ENCODE measurements around the gene B4GALT1. TPM values are rescaled to one million over a fixed set of nuclear protein-coding genes. Genes with fewer than 3 reads are reported as not detected.

The B4GALT1 gene, protein sequence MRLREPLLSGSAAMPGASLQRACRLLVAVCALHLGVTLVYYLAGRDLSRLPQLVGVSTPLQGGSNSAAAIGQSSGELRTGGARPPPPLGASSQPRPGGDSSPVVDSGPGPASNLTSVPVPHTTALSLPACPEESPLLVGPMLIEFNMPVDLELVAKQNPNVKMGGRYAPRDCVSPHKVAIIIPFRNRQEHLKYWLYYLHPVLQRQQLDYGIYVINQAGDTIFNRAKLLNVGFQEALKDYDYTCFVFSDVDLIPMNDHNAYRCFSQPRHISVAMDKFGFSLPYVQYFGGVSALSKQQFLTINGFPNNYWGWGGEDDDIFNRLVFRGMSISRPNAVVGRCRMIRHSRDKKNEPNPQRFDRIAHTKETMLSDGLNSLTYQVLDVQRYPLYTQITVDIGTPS
- total RNA-seq: 10 to 100 TPM; 57.6 to 76.1 TPM

- peaks cover 0 to 49% of the 10 kb centered on the region in 2 donors for H3K4me1 ChIP-seq
- TF ChIP-seq CTCF (IDR thresholded peaks at IDR 0.05): peak in 1 of 2 donors; percentile 3
Measured at GRCh38 chr9:33167084-33167971, at the start of gene B4GALT1. TSS of gene B4GALT1 (minus strand) at chr9:33167336. CDS start at chr9:33167169, 167 bp downstream.

GRCh38 chr9:33211695-33212393, 44.7 kb upstream of the B4GALT1 start:
- DNase-seq (ENCODE audit: low spot score): no peak
- Histone ChIP-seq H3K27me3 (no peaks in the 10 kb centered on the region), H3K9me3 (no peaks in the 10 kb centered on the region), H3K36me3 (no peaks in the 10 kb centered on the region), H3K4me3 (no peak overlapping the region), H3K27ac (no peak overlapping the region), H3K4me1 (no peaks in the 10 kb centered on the region)
- no peak for TF ChIP-seq CTCF (IDR thresholded peaks at IDR 0.05)

More at GRCh38 chr9:33167084-33167971, at the start of gene B4GALT1:
- Histone ChIP-seq H3K36me3 (no peaks in the 10 kb centered on the region), H3K4me3 (peak within 1 kb of the TSS; percentile 79 to 92), H3K9me3 (no peaks in the 10 kb centered on the region), H3K27ac (peak within 1 kb of the TSS; percentile 99), H3K27me3 (no peaks in the 10 kb centered on the region)
- DNase-seq (ENCODE audit: low spot score): peak; percentile 96

- TF ChIP-seq CTCF (IDR thresholded peaks at IDR 0.05): no peak
- Histone ChIP-seq H3K9me3 (no peaks in the 10 kb centered on the region), H3K27me3 (no peaks in the 10 kb centered on the region), H3K4me3 (no peak overlapping the region), H3K36me3 (no peaks in the 10 kb centered on the region), H3K27ac (no peak overlapping the region), H3K4me1 (no peaks in the 10 kb centered on the region)
- no peak for DNase-seq (ENCODE audit: low spot score)
Measured at GRCh38 chr9:33210006-33210715, 43.0 kb upstream of the B4GALT1 start.

DNA sequence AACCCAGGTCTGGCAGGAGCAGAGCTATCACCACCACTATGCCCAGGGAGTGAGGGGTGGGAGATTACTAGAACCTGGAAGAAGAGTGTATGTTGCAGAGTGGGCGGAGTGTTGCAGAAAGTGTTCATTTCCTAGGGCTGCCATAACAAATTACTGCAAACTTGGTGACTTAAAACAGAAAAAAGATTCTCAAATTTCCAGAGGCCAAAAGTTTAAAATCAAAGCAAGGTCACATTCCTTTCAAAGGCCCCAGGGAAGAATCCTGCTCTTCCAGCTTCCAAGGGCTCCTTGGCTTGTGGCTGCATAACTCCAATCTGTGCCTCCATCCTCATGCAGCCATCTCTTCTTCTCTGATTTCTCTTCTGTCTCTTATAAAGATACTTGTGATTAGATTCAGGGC, 42.3 kb upstream of the B4GALT1 start:
- TF ChIP-seq CTCF (IDR thresholded peaks at IDR 0.05): no peak
- no peak overlapping the region for H3K4me3 ChIP-seq

More for the DNA sequence above, 42.3 kb upstream of the B4GALT1 start:
- Histone ChIP-seq H3K4me1 (no peaks in the 10 kb centered on the region), H3K27ac (no peak overlapping the region), H3K36me3 (no peaks in the 10 kb centered on the region), H3K27me3 (no peaks in the 10 kb centered on the region), H3K9me3 (no peaks in the 10 kb centered on the region)
- no peak for DNase-seq (ENCODE audit: low spot score)

Measured in right atrium auricular region (tissue), 2 donors.